ENCODE data around the gene TMEM213. TPM values are rescaled to one million over a fixed set of nuclear protein-coding genes. Genes with fewer than 3 reads are reported as not detected.

Gene TMEM213
- total and polyA plus RNA-seq, 9 of the 15 experiments (the other 6 are each of a cell fraction or from before 2014, with no cell fraction given): not detected

GRCh38 chr7:138842111-138842510, 44.3 kb downstream of the TMEM213 start (continued):
- TF ChIP-seq NFE2L1 (tag; IDR thresholded peaks at IDR 0.05; ENCODE audit: borderline replicate concordance, low read depth): peak; percentile 38; the same call in 1 of the 2 replicates
- TF ChIP-seq ZBTB7A (IDR thresholded peaks at IDR 0.05; ENCODE audit: borderline replicate concordance, control insufficient read depth, low read depth, low read length): no peak
- TF ChIP-seq ILK (tag; IDR thresholded peaks at IDR 0.05; ENCODE audit: borderline replicate concordance, low read depth): no peak
- TF ChIP-seq RCOR1 (IDR thresholded peaks at IDR 0.05; ENCODE audit: borderline replicate concordance in 1 of 2, low read depth in 2 of 2, low read length in 2 of 2): no peak
- no peak for TF ChIP-seq ZHX1 (conservative IDR thresholded peaks at IDR 0.05; ENCODE audit: low read length)
- peak; percentile 70 for TF ChIP-seq L3MBTL2 (IDR thresholded peaks at IDR 0.05)
- TF ChIP-seq ZNF277 (CRISPR knock-in tag; IDR thresholded peaks at IDR 0.05; ENCODE audit: borderline replicate concordance): no peak
- TF ChIP-seq BRF2 (IDR thresholded peaks at IDR 0.05; ENCODE audit: borderline replicate concordance, insufficient read depth, insufficient read length): no peak
- TF ChIP-seq MYC (IDR thresholded peaks at IDR 0.05; ENCODE audit: low read depth, low read length): 0 out of 2 replicates have a peak, but pooled peaks have one; percentile 22
- TF ChIP-seq MYC (CRISPR knock-in tag; IDR thresholded peaks at IDR 0.05; ENCODE audit: borderline replicate concordance, low read depth): no peak
- TF ChIP-seq MTA1 (IDR thresholded peaks at IDR 0.05; ENCODE audit: borderline replicate concordance): no peak
- no peak for TF ChIP-seq SIX5 (IDR thresholded peaks at IDR 0.05; ENCODE audit: borderline replicate concordance in 1 of 2, insufficient read depth in 1 of 2, low read depth in 1 of 2, low read length in 2 of 2)
- TF ChIP-seq CHCHD3 (CRISPR knock-in tag; IDR thresholded peaks at IDR 0.05): no peak
- no peak for TF ChIP-seq ZNF274 (IDR thresholded peaks at IDR 0.05; ENCODE audit: borderline replicate concordance, low read depth, low read length)
- TF ChIP-seq ZNF3 (CRISPR knock-in tag; IDR thresholded peaks at IDR 0.05): no peak
- no peak for TF ChIP-seq SMARCB1 (IDR thresholded peaks at IDR 0.05; ENCODE audit: insufficient read length, low read depth)
- no peak for TF ChIP-seq PCBP1 (IDR thresholded peaks at IDR 0.05; ENCODE audit: low read depth, low read length, poor library complexity, severe bottlenecking)
- no peak for TF ChIP-seq AFF4 (CRISPR knock-in tag; IDR thresholded peaks at IDR 0.05)
- TF ChIP-seq FOSL1 (tag; conservative IDR thresholded peaks at IDR 0.05): peak; percentile 59; the same call in 1 of the 2 replicates
